HUES6 (cell line): Measurements from ENCODE around the gene CADPS2.

ENCODE experiments used
- H3K27ac ChIP-seq: 2 replicates; pipeline ENCODE4 v1.7.0; 2013; ENCODE audit warnings: low read depth, mild to moderate bottlenecking, low read length, inconsistent platforms
- H3K27me3 ChIP-seq: 2 replicates; pipeline ENCODE4 v1.6.1; 2013; ENCODE audit warnings: low read length; ENCODE audit not compliant: control insufficient read depth, insufficient read depth
- H3K36me3 ChIP-seq: 2 replicates; pipeline ENCODE4 v1.6.1; 2013; ENCODE audit warnings: low read length; ENCODE audit not compliant: control insufficient read depth, insufficient read depth
- H3K4me1 ChIP-seq: 2 replicates; pipeline ENCODE4 v1.6.1; 2013; ENCODE audit warnings: low read length; ENCODE audit not compliant: control insufficient read depth, insufficient read depth
- H3K4me3 ChIP-seq: 2 replicates; pipeline ENCODE4 v1.5.1; 2013; ENCODE audit warnings: low read depth, low read length
- H3K9ac ChIP-seq: one replicate; pipeline ENCODE4 v1.6.1; 2013; ENCODE audit warnings: mild to moderate bottlenecking, low read length
- H3K9me3 ChIP-seq: 2 replicates; pipeline ENCODE4 v1.6.1; 2013; ENCODE audit warnings: low read depth, low read length; ENCODE audit not compliant: control insufficient read depth, insufficient read depth

The CADPS2 gene

GRCh38 chr7:122511268-122511667 lies 375.0 kb downstream of the CADPS2 start:
- no peaks in the 10 kb centered on the region for H3K9me3 ChIP-seq
- H3K9ac ChIP-seq = no peak overlapping the region
- peaks cover 10% of the 10 kb centered on the region; the same call in 1 of the 2 replicates for H3K4me1 ChIP-seq
- no peak overlapping the region for H3K4me3 ChIP-seq
- H3K27ac ChIP-seq = no peak overlapping the region
- no peaks in the 10 kb centered on the region for H3K36me3 ChIP-seq
- H3K27me3 ChIP-seq = no peaks in the 10 kb centered on the region

GRCh38 chr7:122507591-122507990 lies 378.7 kb downstream of the CADPS2 start:
- no peak overlapping the region for H3K27ac ChIP-seq
- H3K4me3 ChIP-seq = no peak overlapping the region
- no peak overlapping the region for H3K9ac ChIP-seq
- H3K27me3 ChIP-seq = no peaks in the 10 kb centered on the region
- no peaks in the 10 kb centered on the region for H3K9me3 ChIP-seq
- H3K4me1 ChIP-seq = no peaks in the 10 kb centered on the region
- H3K36me3 ChIP-seq = no peaks in the 10 kb centered on the region

- no peaks in the 10 kb centered on the region for H3K4me1 ChIP-seq
- H3K27me3 ChIP-seq = no peaks in the 10 kb centered on the region
These were observed 394.3 kb downstream of the CADPS2 start for GRCh38 chr7:122492007-122492406.

DNA sequence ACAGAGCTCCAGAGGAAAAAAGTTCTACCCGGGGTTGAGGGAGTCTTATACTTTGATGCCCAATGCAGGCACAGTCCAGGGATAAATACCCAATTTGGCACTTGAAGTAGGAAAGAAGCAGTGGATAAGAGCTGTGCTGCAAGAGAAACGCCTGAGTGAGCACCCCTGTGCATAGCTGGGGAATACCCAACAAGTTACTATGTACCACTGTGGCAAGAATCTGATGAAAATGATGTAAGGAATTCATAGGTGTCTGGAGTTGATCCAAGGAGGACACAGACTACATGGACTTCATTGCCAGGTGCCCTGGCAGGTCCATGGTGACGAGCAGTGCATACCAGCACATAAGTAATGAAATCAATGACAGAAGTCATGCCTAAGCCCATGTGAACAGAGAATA lies 398.0 kb downstream of the CADPS2 start:
- Histone ChIP-seq H3K27ac (no peak overlapping the region), H3K9me3 (no peaks in the 10 kb centered on the region), H3K27me3 (no peaks in the 10 kb centered on the region), H3K4me1 (no peaks in the 10 kb centered on the region), H3K36me3 (no peaks in the 10 kb centered on the region), H3K4me3 (no peak overlapping the region), H3K9ac (no peak overlapping the region)

More at GRCh38 chr7:122492007-122492406, 394.3 kb downstream of the CADPS2 start:
- Histone ChIP-seq H3K36me3 (no peaks in the 10 kb centered on the region), H3K27ac (no peak overlapping the region), H3K4me3 (no peak overlapping the region), H3K9me3 (no peaks in the 10 kb centered on the region), H3K9ac (no peak overlapping the region)

- no peak overlapping the region for H3K9ac ChIP-seq
- H3K36me3 ChIP-seq = no peaks in the 10 kb centered on the region
- no peaks in the 10 kb centered on the region for H3K4me1 ChIP-seq
- no peak overlapping the region for H3K27ac ChIP-seq
- no peaks in the 10 kb centered on the region for H3K27me3 ChIP-seq
- no peak overlapping the region for H3K4me3 ChIP-seq
- no peaks in the 10 kb centered on the region for H3K9me3 ChIP-seq
These were observed 399.1 kb downstream of the CADPS2 start for GRCh38 chr7:122487131-122487530.

DNA sequence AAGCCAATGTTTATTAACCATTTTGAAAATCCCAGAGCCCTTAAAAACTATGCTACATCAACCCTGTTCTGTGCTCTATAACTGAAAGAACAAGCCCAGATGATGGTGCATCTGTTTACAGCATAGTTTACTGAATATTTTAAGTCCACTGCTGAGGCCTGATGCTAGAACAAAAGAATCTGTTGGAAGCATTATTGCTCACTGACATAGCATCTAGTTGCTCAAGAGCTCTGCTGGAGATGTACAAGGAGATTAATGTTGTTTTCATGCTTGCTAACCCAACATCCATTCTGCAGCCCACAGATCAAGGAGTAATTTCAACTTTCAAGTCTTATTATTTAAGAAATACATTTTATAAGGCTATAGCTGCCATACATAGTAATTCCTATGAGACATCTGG lies 400.4 kb downstream of the CADPS2 start:
- Histone ChIP-seq H3K27ac (no peak overlapping the region), H3K4me3 (no peak overlapping the region), H3K36me3 (no peaks in the 10 kb centered on the region), H3K4me1 (no peaks in the 10 kb centered on the region), H3K9ac (no peak overlapping the region), H3K9me3 (no peaks in the 10 kb centered on the region), H3K27me3 (no peaks in the 10 kb centered on the region)

GRCh38 chr7:122482212-122482611 lies 404.0 kb downstream of the CADPS2 start:
- H3K9ac ChIP-seq = no peak overlapping the region
- H3K9me3 ChIP-seq = no peaks in the 10 kb centered on the region

DNA sequence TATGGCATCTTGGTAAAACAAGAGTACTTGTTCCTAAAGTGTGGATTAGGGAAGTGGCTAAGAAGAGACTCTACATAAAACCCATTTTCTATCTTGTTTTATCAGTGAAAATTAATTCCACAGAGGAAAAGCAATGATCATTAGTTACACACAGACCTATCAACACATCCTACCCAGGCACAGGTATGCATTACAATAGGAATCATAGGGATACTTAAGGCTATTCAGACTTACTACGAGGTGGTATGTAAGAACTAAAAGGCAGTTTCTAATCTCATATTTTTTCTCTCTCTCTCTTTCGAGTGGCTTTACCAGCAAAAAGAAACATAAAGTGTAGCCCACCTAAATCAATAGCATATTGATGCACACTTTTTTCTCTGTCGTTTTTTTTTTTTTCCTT lies 415.4 kb downstream of the CADPS2 start:
- no peak overlapping the region for H3K9ac ChIP-seq
- H3K27me3 ChIP-seq = no peaks in the 10 kb centered on the region
- no peak overlapping the region for H3K27ac ChIP-seq
- H3K9me3 ChIP-seq = no peaks in the 10 kb centered on the region
- H3K36me3 ChIP-seq = no peaks in the 10 kb centered on the region
- H3K4me1 ChIP-seq = peaks cover 32% of the 10 kb centered on the region
- no peak overlapping the region for H3K4me3 ChIP-seq

More at GRCh38 chr7:122482212-122482611, 404.0 kb downstream of the CADPS2 start:
- H3K36me3 ChIP-seq = no peaks in the 10 kb centered on the region
- no peak overlapping the region for H3K4me3 ChIP-seq
- no peaks in the 10 kb centered on the region for H3K27me3 ChIP-seq
- no peaks in the 10 kb centered on the region for H3K4me1 ChIP-seq
- no peak overlapping the region; the same call in 1 of the 2 replicates for H3K27ac ChIP-seq

DNA sequence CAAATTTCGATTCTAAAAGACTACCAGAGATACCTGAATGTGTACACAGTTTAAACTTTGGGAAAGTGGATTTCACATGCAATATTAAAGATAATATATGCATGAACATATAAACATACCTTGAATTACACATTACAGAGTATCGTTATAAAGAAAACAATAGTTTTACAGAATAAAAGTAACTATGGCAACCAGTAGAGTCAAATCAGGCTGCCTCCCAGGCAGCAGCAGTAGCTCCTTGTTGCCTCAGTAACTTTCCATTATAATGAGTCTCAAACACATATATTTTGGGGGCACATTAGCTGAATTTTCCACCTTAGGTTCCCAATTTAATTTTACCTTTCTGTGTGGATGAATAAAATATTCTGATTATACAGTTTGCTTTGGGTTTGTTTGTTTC lies 417.3 kb downstream of the CADPS2 start:
- Histone ChIP-seq H3K27ac (no peak overlapping the region), H3K4me3 (no peak overlapping the region), H3K9me3 (no peaks in the 10 kb centered on the region), H3K9ac (no peak overlapping the region), H3K27me3 (no peaks in the 10 kb centered on the region), H3K4me1 (peaks cover 28% of the 10 kb centered on the region), H3K36me3 (no peaks in the 10 kb centered on the region)

- H3K9ac ChIP-seq = no peak overlapping the region
- no peak overlapping the region for H3K4me3 ChIP-seq
- H3K9me3 ChIP-seq = no peaks in the 10 kb centered on the region
- peaks cover 23% of the 10 kb centered on the region for H3K4me1 ChIP-seq
- H3K27me3 ChIP-seq = no peaks in the 10 kb centered on the region
- no peaks in the 10 kb centered on the region for H3K36me3 ChIP-seq
- no peak overlapping the region for H3K27ac ChIP-seq
These were observed 418.4 kb downstream of the CADPS2 start for GRCh38 chr7:122467661-122468449.

DNA sequence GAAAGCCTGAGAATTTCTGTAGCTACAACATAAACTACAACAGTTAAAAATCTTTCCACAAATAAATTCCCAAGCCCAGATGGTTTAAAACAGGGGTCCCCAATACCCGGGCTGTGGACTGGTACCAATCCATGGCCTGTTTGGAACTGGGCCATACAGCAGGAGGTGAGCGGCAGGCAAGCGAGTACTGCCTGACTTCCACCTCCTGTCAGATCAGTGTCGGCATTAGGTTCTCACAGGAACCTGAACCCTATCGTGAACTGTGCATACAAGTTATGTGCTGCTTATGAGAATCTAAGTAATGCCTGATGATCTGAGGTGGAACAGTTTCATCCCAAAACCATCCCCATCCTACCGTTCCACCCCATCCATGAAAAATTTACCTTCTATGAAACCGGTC lies 421.0 kb downstream of the CADPS2 start:
- Histone ChIP-seq H3K4me3 (no peak overlapping the region), H3K4me1 (peaks cover 8% of the 10 kb centered on the region; the same call in 1 of the 2 replicates), H3K27me3 (no peaks in the 10 kb centered on the region), H3K9ac (no peak overlapping the region), H3K27ac (no peak overlapping the region), H3K36me3 (no peaks in the 10 kb centered on the region), H3K9me3 (no peaks in the 10 kb centered on the region)
